KMS-11 (cell line): ENCODE measurements around the gene LPO.

Source experiments
- H2AFZ ChIP-seq: fragments of 200-600 bp; sonication (generic); 2 replicates; pipeline ENCODE4 v1.6.1; 2016; ENCODE audit warnings: antibody characterized with exemption, mixed run types, low read depth
- H3K27ac ChIP-seq: fragments of 200-600 bp; sonication (generic); 2 replicates; pipeline ENCODE4 v1.6.1; 2016; ENCODE audit warnings: mild to moderate bottlenecking, mixed run types
- H3K27me3 ChIP-seq: fragments of 200-600 bp; sonication (generic); 2 replicates; pipeline ENCODE4 v1.6.1; 2017; ENCODE audit warnings: mild to moderate bottlenecking, low read depth, mixed run types, moderate library complexity; ENCODE audit not compliant: insufficient read depth
- H3K36me3 ChIP-seq: fragments of 200-600 bp; sonication (generic); 2 replicates; pipeline ENCODE4 v1.6.1; 2017; ENCODE audit warnings: mild to moderate bottlenecking, mixed run types; ENCODE audit not compliant: insufficient read depth
- H3K4me1 ChIP-seq: fragments of 200-600 bp; sonication (generic); 2 replicates; pipeline ENCODE4 v1.6.1; 2016; ENCODE audit warnings: mild to moderate bottlenecking, low read depth, mixed run types; ENCODE audit not compliant: poor library complexity, severe bottlenecking
- H3K4me2 ChIP-seq: fragments of 200-600 bp; sonication (generic); 2 replicates; pipeline ENCODE4 v1.7.0; 2016; ENCODE audit warnings: mild to moderate bottlenecking, mixed run types
- H3K4me3 ChIP-seq: fragments of 200-600 bp; sonication (generic); IDR thresholded peaks from 2 replicates; pipeline ENCODE4 v1.6.1; 2017; ENCODE audit warnings: low read depth, low read length, mixed read lengths; ENCODE audit not compliant: insufficient read depth
- H3K79me2 ChIP-seq: fragments of 200-600 bp; sonication (generic); 2 replicates; pipeline ENCODE4 v1.6.1; 2016; ENCODE audit warnings: low read depth, mixed run types; ENCODE audit not compliant: insufficient read depth
- H3K9ac ChIP-seq: fragments of 200-600 bp; sonication (generic); 2 replicates; pipeline ENCODE4 v1.6.1; 2016; ENCODE audit warnings: mild to moderate bottlenecking, mixed run types
- H4K20me1 ChIP-seq: fragments of 200-600 bp; sonication (generic); 2 replicates; pipeline ENCODE4 v1.6.1; 2016; ENCODE audit warnings: mild to moderate bottlenecking, mixed run types; ENCODE audit not compliant: insufficient read depth
- CTCF ChIP-seq: fragments of 200-600 bp; sonication (generic); conservative IDR thresholded peaks from 2 replicates; pipeline ENCODE4 v1.6.1; 2017; ENCODE audit warnings: low read depth, mild to moderate bottlenecking, antibody characterized with exemption, low read length, moderate library complexity, mixed read lengths

Gene LPO

DNA sequence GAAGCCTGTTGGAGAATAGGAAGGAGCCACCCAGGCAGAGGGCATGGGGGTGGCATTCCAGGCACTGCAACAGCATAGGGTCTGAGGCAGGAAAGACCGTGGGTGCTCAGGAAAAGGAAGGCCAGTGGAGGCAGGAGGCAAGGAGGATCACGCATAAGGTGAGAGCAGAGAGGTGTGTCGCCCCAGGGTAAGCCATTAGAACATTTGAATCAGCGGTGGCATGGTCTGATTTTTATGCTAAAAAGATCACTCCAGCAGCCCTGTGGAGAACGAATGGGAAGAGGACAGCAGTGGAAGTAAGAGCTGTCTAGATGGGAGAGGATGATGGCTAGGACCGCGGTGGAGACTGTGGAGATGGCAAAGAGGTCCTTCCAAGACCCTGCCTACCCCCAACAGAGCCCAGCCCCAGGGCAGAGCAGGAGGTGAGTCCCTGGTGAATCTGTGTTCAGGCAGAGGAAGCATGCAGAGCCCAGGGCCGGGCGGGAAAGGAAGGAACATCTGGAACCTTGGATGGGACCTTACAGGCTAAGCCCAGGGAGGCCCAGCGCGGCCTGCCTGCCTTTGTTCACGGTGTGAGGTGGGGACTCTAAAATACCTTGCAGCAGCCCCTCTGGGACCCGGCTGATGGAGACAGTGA, 7.8 kb downstream of the LPO start:
- H3K4me1 ChIP-seq = peaks cover 15% of the 10 kb centered on the region
- H4K20me1 ChIP-seq = no peaks in the 10 kb centered on the region
- no peak for TF ChIP-seq CTCF
- H3K4me3 ChIP-seq = no peak overlapping the region
- peaks cover 11% of the 10 kb centered on the region; the same call in 1 of the 2 replicates for H3K27me3 ChIP-seq
- no peak overlapping the region for H3K27ac ChIP-seq
- no peaks in the 10 kb centered on the region for H3K36me3 ChIP-seq
- no peak overlapping the region for H3K4me2 ChIP-seq
- no peaks in the 10 kb centered on the region for H3K79me2 ChIP-seq
- no peak overlapping the region for H2AFZ ChIP-seq
- no peak overlapping the region for H3K9ac ChIP-seq

DNA sequence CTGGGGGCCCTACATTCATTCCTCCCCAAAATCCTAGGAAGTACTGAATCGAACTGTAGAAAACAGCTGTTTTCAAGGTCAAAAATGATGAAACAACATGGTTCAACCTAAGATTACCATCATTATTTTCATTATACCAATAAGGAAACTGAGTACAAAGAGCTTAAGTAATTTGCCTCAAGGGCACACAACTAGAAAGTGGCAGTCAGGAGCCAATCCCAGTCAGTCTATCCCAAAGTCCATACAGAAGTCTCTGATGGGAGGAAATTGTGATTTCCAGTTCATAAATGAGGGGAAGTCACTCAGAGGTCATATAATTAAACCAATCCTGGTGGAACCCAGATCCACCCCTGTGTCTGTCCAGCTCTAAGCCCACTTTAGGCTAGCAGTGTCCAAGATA, 8.4 kb downstream of the LPO start:
- Histone ChIP-seq H3K27ac (no peak overlapping the region), H4K20me1 (no peaks in the 10 kb centered on the region), H3K9ac (no peak overlapping the region), H3K27me3 (peaks cover 11% of the 10 kb centered on the region; the same call in 1 of the 2 replicates), H3K4me1 (peaks cover 15% of the 10 kb centered on the region), H2AFZ (no peak overlapping the region), H3K4me2 (no peak overlapping the region), H3K36me3 (no peaks in the 10 kb centered on the region), H3K4me3 (no peak overlapping the region), H3K79me2 (no peaks in the 10 kb centered on the region)
- TF ChIP-seq CTCF = no peak

DNA sequence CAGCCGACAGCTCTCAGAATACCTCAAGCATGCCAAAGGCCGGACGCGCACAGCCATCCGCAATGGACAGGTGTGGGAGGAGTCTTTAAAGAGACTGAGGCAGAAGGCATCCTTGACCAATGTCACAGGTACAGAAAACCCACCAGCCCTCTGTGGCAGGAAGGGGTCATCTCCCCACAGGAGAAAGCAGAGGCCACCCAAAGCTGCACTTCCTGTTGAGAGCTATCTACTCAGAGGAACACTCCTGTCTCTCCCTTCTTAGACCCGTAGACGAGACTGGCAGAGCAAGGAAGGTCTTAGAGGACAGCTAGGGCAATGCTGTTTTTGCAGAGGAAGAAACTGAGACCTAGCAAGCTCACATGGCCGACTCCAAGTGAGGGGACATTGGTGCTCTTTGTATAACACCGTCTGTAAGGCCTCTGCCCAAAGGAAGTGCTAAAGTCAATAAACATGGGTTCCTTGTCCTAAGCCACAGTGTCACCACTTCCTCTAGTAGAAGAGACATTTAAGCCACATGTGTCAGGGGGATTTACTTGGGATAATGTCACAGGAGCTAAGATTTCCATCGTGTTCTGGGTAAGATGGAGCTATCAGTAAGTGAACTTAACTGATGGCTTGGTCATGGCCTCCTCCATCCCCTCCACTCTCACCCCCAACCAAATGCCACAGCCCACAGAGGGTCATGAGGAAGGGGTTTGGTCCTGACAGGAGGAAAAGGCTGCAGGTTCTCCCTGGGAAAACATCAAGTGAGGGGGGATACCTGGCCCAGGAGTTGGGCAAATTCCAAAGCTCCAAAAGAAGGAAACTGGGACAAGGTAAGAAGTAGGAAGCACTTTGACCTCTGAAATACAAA, 9.4 kb downstream of the LPO start:
- Histone ChIP-seq H3K27me3 (peaks cover 11% of the 10 kb centered on the region; the same call in 1 of the 2 replicates), H3K9ac (no peak overlapping the region), H2AFZ (no peak overlapping the region), H4K20me1 (no peaks in the 10 kb centered on the region), H3K79me2 (no peaks in the 10 kb centered on the region), H3K4me3 (no peak overlapping the region), H3K27ac (no peak overlapping the region), H3K36me3 (no peaks in the 10 kb centered on the region), H3K4me1 (peaks cover 8% of the 10 kb centered on the region), H3K4me2 (no peak overlapping the region)
- no peak for TF ChIP-seq CTCF

DNA sequence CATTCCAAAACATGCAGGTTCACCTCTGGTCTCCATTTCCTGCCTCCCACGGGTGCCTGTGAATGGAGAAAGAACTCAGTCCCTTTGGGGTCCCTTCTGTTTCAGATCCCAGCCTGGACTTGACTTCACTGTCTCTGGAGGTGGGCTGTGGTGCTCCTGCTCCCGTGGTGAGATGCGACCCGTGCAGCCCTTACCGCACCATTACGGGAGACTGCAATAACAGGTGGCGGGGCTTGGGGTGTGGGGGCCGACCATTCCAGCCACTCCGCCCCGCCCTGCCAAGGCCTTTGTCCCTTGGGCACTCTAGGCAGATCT, 10.5 kb downstream of the LPO start:
- Histone ChIP-seq H3K27me3 (peaks cover 8% of the 10 kb centered on the region; the same call in 1 of the 2 replicates), H3K4me2 (peak overlapping the region; percentile 71; the same call in 1 of the 2 replicates), H3K4me3 (no peak overlapping the region), H3K79me2 (no peaks in the 10 kb centered on the region), H3K27ac (no peak overlapping the region), H3K4me1 (peaks cover 8% of the 10 kb centered on the region), H4K20me1 (no peaks in the 10 kb centered on the region), H3K9ac (no peak overlapping the region), H3K36me3 (no peaks in the 10 kb centered on the region), H2AFZ (peak overlapping the region; percentile 100; the same call in 1 of the 2 replicates)
- TF ChIP-seq CTCF = no peak
